Neural crest cell (in vitro differentiated cells): ENCODE data around the gene CAMKK2. TPM values are rescaled to one million over a fixed set of nuclear protein-coding genes. Genes with fewer than 3 reads are reported as not detected.

ENCODE experiments used
- DNase-seq: peaks from one replicate; pipeline ENCODE4 v3.0.0; 2021; ENCODE audit warnings: low read depth, mixed read lengths, low spot score
- H3K27ac Mint-ChIP-seq: one replicate; pipeline ENCODE4 v1.8.0; 2021; ENCODE audit warnings: mild to moderate bottlenecking, mixed read lengths; ENCODE audit not compliant: unreplicated experiment
- H3K27me3 Mint-ChIP-seq: 2 replicates; pipeline ENCODE4 v1.8.0; 2021; ENCODE audit warnings: low read depth, mild to moderate bottlenecking, mixed read lengths
- H3K36me3 Mint-ChIP-seq: 2 replicates; pipeline ENCODE4 v1.8.0; 2021; ENCODE audit warnings: low read depth, mild to moderate bottlenecking, mixed read lengths
- H3K4me1 Mint-ChIP-seq: 2 replicates; pipeline ENCODE4 v1.8.0; 2021; ENCODE audit warnings: mixed read lengths
- H3K4me3 Mint-ChIP-seq: one replicate; pipeline ENCODE4 v1.8.0; 2021; ENCODE audit warnings: mild to moderate bottlenecking, mixed read lengths
- H3K9me3 Mint-ChIP-seq: 2 replicates; pipeline ENCODE4 v1.8.0; 2021; ENCODE audit warnings: mixed read lengths
- CTCF ChIP-seq: fragments of 200-600 bp; sonication (generic); conservative IDR thresholded peaks from 2 replicates; pipeline ENCODE4 v1.5.0; 2021; ENCODE audit warnings: antibody characterized with exemption, mild to moderate bottlenecking
- total RNA-seq: library from RNA; stranded (reverse); gene quantifications from 2 replicates; pipeline ENCODE4 v1.2.1, GENCODE V29; 2021

CAMKK2 gene
- total RNA-seq, 1 donor from 2014 or later = 43.1 TPM

GRCh38 chr12:121189619-121190155 lies 106.8 kb downstream of the CAMKK2 start:
- H3K27ac Mint-ChIP-seq = no peak overlapping the region
- no peaks in the 10 kb centered on the region for H3K4me1 Mint-ChIP-seq

GRCh38 chr12:121189131-121189530 lies 107.4 kb downstream of the CAMKK2 start:
- Mint-ChIP-seq H3K4me3 (no peak overlapping the region), H3K27me3 (no peaks in the 10 kb centered on the region), H3K4me1 (no peaks in the 10 kb centered on the region), H3K36me3 (no peaks in the 10 kb centered on the region), H3K9me3 (no peaks in the 10 kb centered on the region), H3K27ac (no peak overlapping the region)
- DNase-seq = no peak
- TF ChIP-seq CTCF = no peak

More at GRCh38 chr12:121189619-121190155, 106.8 kb downstream of the CAMKK2 start:
- Mint-ChIP-seq H3K36me3 (no peaks in the 10 kb centered on the region), H3K9me3 (no peaks in the 10 kb centered on the region), H3K27me3 (no peaks in the 10 kb centered on the region), H3K4me3 (no peak overlapping the region)
- TF ChIP-seq CTCF = no peak
- DNase-seq = no peak

GRCh38 chr12:121188227-121188626 lies 108.3 kb downstream of the CAMKK2 start:
- H3K36me3 Mint-ChIP-seq = no peaks in the 10 kb centered on the region

More at GRCh38 chr12:121188227-121188626, 108.3 kb downstream of the CAMKK2 start:
- no peak for DNase-seq
- Mint-ChIP-seq H3K4me3 (no peak overlapping the region), H3K27me3 (no peaks in the 10 kb centered on the region), H3K9me3 (no peaks in the 10 kb centered on the region), H3K27ac (no peak overlapping the region), H3K4me1 (no peaks in the 10 kb centered on the region)
- TF ChIP-seq CTCF = no peak

Other genes starting within 250 kb of the CAMKK2 start
- 0.12 and 0.27 TPM in 2 replicates for gene P2RX7, start 163.8 kb downstream of the CAMKK2 start, total RNA-seq
- 7.8 and 10.8 TPM in 2 replicates for gene P2RX4, start 86.6 kb downstream of the CAMKK2 start, total RNA-seq
- gene ANAPC5, start 55.7 kb upstream of the CAMKK2 start, total RNA-seq = 111 TPM in 2 replicates
- 58.5 and 60.7 TPM in 2 replicates for gene RNF34, start 103.4 kb upstream of the CAMKK2 start, total RNA-seq